ENCODE measurements around the gene RHOD. TPM values are rescaled to one million over a fixed set of nuclear protein-coding genes. Genes with fewer than 3 reads are reported as not detected.

Gene RHOD
- total RNA-seq, 2 experiments from 2014 or later = 0.57 to 0.87 TPM

GRCh38 chr11:67024410-67024809, 32.2 kb upstream of the RHOD start:
- Mint-ChIP-seq H3K27me3 (peaks cover 35% of the 10 kb centered on the region), H3K36me3 (no peaks in the 10 kb centered on the region), H3K4me1 (ENCODE audit: low read depth) (peaks cover 33% of the 10 kb centered on the region), H3K4me3 (peak overlapping the region; percentile 49), H3K27ac (peak overlapping the region; percentile 60), H3K9me3 (no peaks in the 10 kb centered on the region)
- intact Hi-C loops (cut with micrococcal nuclease) = no loop called here
- CTCF ChIA-PET = no interaction called here
- DNase-seq = peak; percentile 82
- POLR2A ChIA-PET = no interaction called here

GRCh38 chr11:67024966-67025365, 31.7 kb upstream of the RHOD start:
- Mint-ChIP-seq H3K27me3 (peaks cover 35% of the 10 kb centered on the region), H3K27ac (peak overlapping the region; percentile 18), H3K36me3 (no peaks in the 10 kb centered on the region), H3K4me3 (no peak overlapping the region), H3K4me1 (ENCODE audit: low read depth) (peaks cover 33% of the 10 kb centered on the region), H3K9me3 (no peaks in the 10 kb centered on the region)
- ChIA-PET POLR2A (no interaction called here), CTCF (interaction anchor here (0.8 kb wide), 1 partner anchor 9 kb away, joined by 3 read pairs; no protein-coding TSS in a partner anchor)
- intact Hi-C loops (cut with micrococcal nuclease) = no loop called here
- DNase-seq = no peak

GRCh38 chr11:67025750-67026149, 30.9 kb upstream of the RHOD start:
- CTCF ChIA-PET = interaction anchor here (0.8 to 1.6 kb wide), 3 partner anchors 13 to 46 kb away, joined by 3 to 4 read pairs (median 3); no protein-coding TSS in a partner anchor
- POLR2A ChIA-PET = no interaction called here
- H3K27ac Mint-ChIP-seq = no peak overlapping the region
- intact Hi-C loops (cut with micrococcal nuclease) = no loop called here
- H3K9me3 Mint-ChIP-seq = no peaks in the 10 kb centered on the region
- peaks cover 33% of the 10 kb centered on the region for H3K4me1 Mint-ChIP-seq (ENCODE audit: low read depth)
- H3K36me3 Mint-ChIP-seq = no peaks in the 10 kb centered on the region
- peaks cover 37% of the 10 kb centered on the region for H3K27me3 Mint-ChIP-seq
- DNase-seq = no peak
- no peak overlapping the region for H3K4me3 Mint-ChIP-seq

- no peak overlapping the region for H3K27ac Mint-ChIP-seq
- ChIA-PET POLR2A (no interaction called here), CTCF (interaction anchor here (1.1 to 1.6 kb wide), 2 partner anchors 26 to 45 kb away, joined by 3 to 4 read pairs; no protein-coding TSS in a partner anchor)
- no peaks in the 10 kb centered on the region for H3K9me3 Mint-ChIP-seq
- H3K4me1 Mint-ChIP-seq (ENCODE audit: low read depth) = peaks cover 30% of the 10 kb centered on the region
- no peaks in the 10 kb centered on the region for H3K36me3 Mint-ChIP-seq
- intact Hi-C loops (cut with micrococcal nuclease) = no loop called here
- no peak overlapping the region for H3K4me3 Mint-ChIP-seq
- H3K27me3 Mint-ChIP-seq = peaks cover 36% of the 10 kb centered on the region
- DNase-seq = no peak
Measured at GRCh38 chr11:67026941-67027340, 29.7 kb upstream of the RHOD start.

GRCh38 chr11:67027483-67027930, 29.1 kb upstream of the RHOD start:
- no peak overlapping the region for H3K27ac Mint-ChIP-seq
- no peak for DNase-seq
- peaks cover 25% of the 10 kb centered on the region for H3K4me1 Mint-ChIP-seq (ENCODE audit: low read depth)
- H3K9me3 Mint-ChIP-seq = no peaks in the 10 kb centered on the region
- intact Hi-C loops (cut with micrococcal nuclease) = no loop called here
- ChIA-PET POLR2A (no interaction called here), CTCF (interaction anchor here (1.1 to 1.6 kb wide), 2 partner anchors 26 to 44 kb away, joined by 3 to 4 read pairs; no protein-coding TSS in a partner anchor)
- peaks cover 33% of the 10 kb centered on the region for H3K27me3 Mint-ChIP-seq
- no peaks in the 10 kb centered on the region for H3K36me3 Mint-ChIP-seq
- no peak overlapping the region for H3K4me3 Mint-ChIP-seq

GRCh38 chr11:67027943-67028542, 28.6 kb upstream of the RHOD start:
- H3K27ac Mint-ChIP-seq = no peak overlapping the region
- no peak overlapping the region for H3K4me3 Mint-ChIP-seq
- peaks cover 30% of the 10 kb centered on the region for H3K27me3 Mint-ChIP-seq
- H3K9me3 Mint-ChIP-seq = no peaks in the 10 kb centered on the region
- no peaks in the 10 kb centered on the region for H3K36me3 Mint-ChIP-seq
- DNase-seq = no peak
- intact Hi-C loops (cut with micrococcal nuclease) = no loop called here
- H3K4me1 Mint-ChIP-seq (ENCODE audit: low read depth) = peaks cover 22% of the 10 kb centered on the region
- ChIA-PET POLR2A (interaction anchor here (0.5 kb wide), 1 partner anchor 139 kb away, joined by 3 read pairs; no protein-coding TSS in a partner anchor), CTCF (interaction anchor here (1.1 kb wide), 1 partner anchor 25 kb away, joined by 3 read pairs; no protein-coding TSS in a partner anchor)

GRCh38 chr11:67029146-67029545, 27.5 kb upstream of the RHOD start:
- Mint-ChIP-seq H3K4me3 (no peak overlapping the region), H3K27me3 (peaks cover 27% of the 10 kb centered on the region), H3K36me3 (no peaks in the 10 kb centered on the region), H3K9me3 (no peaks in the 10 kb centered on the region), H3K27ac (no peak overlapping the region), H3K4me1 (ENCODE audit: low read depth) (peaks cover 15% of the 10 kb centered on the region)
- intact Hi-C loops (cut with micrococcal nuclease) = no loop called here
- no peak for DNase-seq
- ChIA-PET POLR2A (no interaction called here), CTCF (no interaction called here)

GRCh38 chr11:67030976-67031375, 25.7 kb upstream of the RHOD start:
- no peaks in the 10 kb centered on the region for H3K9me3 Mint-ChIP-seq
- no peaks in the 10 kb centered on the region for H3K36me3 Mint-ChIP-seq
- no peaks in the 10 kb centered on the region for H3K4me1 Mint-ChIP-seq (ENCODE audit: low read depth)
- POLR2A ChIA-PET = no interaction called here
- H3K27me3 Mint-ChIP-seq = peaks cover 20% of the 10 kb centered on the region
- CTCF ChIA-PET = no interaction called here
- no peak overlapping the region for H3K4me3 Mint-ChIP-seq
- no peak overlapping the region for H3K27ac Mint-ChIP-seq
- DNase-seq = no peak
- intact Hi-C loops (cut with micrococcal nuclease) = no loop called here

GRCh38 chr11:67031791-67032561, 24.7 kb upstream of the RHOD start:
- Mint-ChIP-seq H3K27me3 (peaks cover 24% of the 10 kb centered on the region), H3K4me3 (no peak overlapping the region), H3K36me3 (no peaks in the 10 kb centered on the region), H3K9me3 (no peaks in the 10 kb centered on the region), H3K4me1 (ENCODE audit: low read depth) (no peaks in the 10 kb centered on the region), H3K27ac (no peak overlapping the region)
- DNase-seq = no peak
- POLR2A ChIA-PET = no interaction called here
- intact Hi-C loops (cut with micrococcal nuclease) = no loop called here
- CTCF ChIA-PET = no interaction called here

- no peak for DNase-seq
- CTCF ChIA-PET = interaction anchor here (0.8 kb wide), 1 partner anchor 10 kb away, joined by 3 read pairs; the partner anchor contains the start of gene SYT12
- Mint-ChIP-seq H3K36me3 (no peaks in the 10 kb centered on the region), H3K4me1 (ENCODE audit: low read depth) (no peaks in the 10 kb centered on the region), H3K27ac (no peak overlapping the region), H3K9me3 (no peaks in the 10 kb centered on the region), H3K27me3 (peaks cover 26% of the 10 kb centered on the region), H3K4me3 (no peak overlapping the region)
- POLR2A ChIA-PET = no interaction called here
- intact Hi-C loops (cut with micrococcal nuclease) = no loop called here
Measured at GRCh38 chr11:67032830-67033551, 23.7 kb upstream of the RHOD start.

GRCh38 chr11:67033661-67034166, 22.9 kb upstream of the RHOD start:
- peaks cover 28% of the 10 kb centered on the region for H3K27me3 Mint-ChIP-seq
- intact Hi-C loops (cut with micrococcal nuclease) = no loop called here
- CTCF ChIA-PET = interaction anchor here (0.8 kb wide), 1 partner anchor 10 kb away, joined by 3 read pairs; the partner anchor contains the start of gene SYT12

GRCh38 chr11:67034350-67034749, 22.3 kb upstream of the RHOD start:
- H3K27ac Mint-ChIP-seq = no peak overlapping the region
- no peaks in the 10 kb centered on the region for H3K4me1 Mint-ChIP-seq (ENCODE audit: low read depth)
- H3K27me3 Mint-ChIP-seq = peaks cover 25% of the 10 kb centered on the region
- H3K36me3 Mint-ChIP-seq = no peaks in the 10 kb centered on the region
- intact Hi-C loops (cut with micrococcal nuclease) = no loop called here
- DNase-seq = no peak
- H3K9me3 Mint-ChIP-seq = no peaks in the 10 kb centered on the region
- H3K4me3 Mint-ChIP-seq = no peak overlapping the region
- ChIA-PET CTCF (no interaction called here), POLR2A (no interaction called here)

More at GRCh38 chr11:67033661-67034166, 22.9 kb upstream of the RHOD start:
- no peaks in the 10 kb centered on the region for H3K36me3 Mint-ChIP-seq
- no peak overlapping the region for H3K27ac Mint-ChIP-seq
- no peak overlapping the region for H3K4me3 Mint-ChIP-seq
- no peak for DNase-seq
- POLR2A ChIA-PET = no interaction called here
- H3K4me1 Mint-ChIP-seq (ENCODE audit: low read depth) = no peaks in the 10 kb centered on the region
- no peaks in the 10 kb centered on the region for H3K9me3 Mint-ChIP-seq

Data from activated CD4-positive, alpha-beta memory T cell treated with anti-CD3 and anti-CD28 coated beads for 36 hours (primary cell).